Measurements from ENCODE around the gene EBF3.

DNA sequence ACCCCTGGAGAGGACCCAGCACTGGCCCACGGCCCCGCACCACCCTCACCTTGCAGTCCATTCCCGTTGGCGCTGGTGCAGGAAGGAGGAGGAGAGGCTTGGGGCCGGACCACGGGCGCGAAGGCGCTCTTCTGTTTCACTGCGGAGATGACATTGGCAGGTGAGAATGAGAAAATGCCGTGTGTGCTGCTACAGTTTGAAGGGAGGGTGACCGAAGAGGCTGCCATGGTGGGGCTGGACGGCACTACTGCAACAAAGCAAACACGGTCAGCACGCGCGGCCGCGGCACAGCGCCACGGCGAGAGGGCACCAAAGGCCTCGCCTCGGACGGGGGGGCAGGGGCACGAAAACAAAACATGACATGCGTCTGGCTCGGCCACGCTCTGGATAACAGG is 123.9 kb downstream of the EBF3 start:
- no peak for TF ChIP-seq CTCF (IDR thresholded peaks at IDR 0.05)
- no peak for TF ChIP-seq EP300 (IDR thresholded peaks at IDR 0.05)
- TF ChIP-seq POLR2A (IDR thresholded peaks at IDR 0.05) = no peak

Data from sigmoid colon (tissue), 4 donors.